OCI-LY1 (cell line): ENCODE results near the gene ADARB2.

Experiments used
- EZH2 ChIP-seq: fragments of 200-600 bp; sonication (generic), shearing (Covaris generic); IDR thresholded peaks from 2 replicates; pipeline ENCODE4 v1.8.0; 2017; ENCODE audit warnings: borderline replicate concordance, mixed run types, mild to moderate bottlenecking, antibody characterized with exemption, low read length, moderate library complexity, mixed read lengths
- TF ChIP-seq, protein P1 (sequence below): fragments of 200-600 bp; sonication (generic), shearing (Covaris generic); IDR thresholded peaks from 2 replicates; pipeline ENCODE4 v1.5.1; 2017; ENCODE audit warnings: mild to moderate bottlenecking, antibody characterized with exemption, low read length, moderate library complexity, mixed read lengths

DNA sequence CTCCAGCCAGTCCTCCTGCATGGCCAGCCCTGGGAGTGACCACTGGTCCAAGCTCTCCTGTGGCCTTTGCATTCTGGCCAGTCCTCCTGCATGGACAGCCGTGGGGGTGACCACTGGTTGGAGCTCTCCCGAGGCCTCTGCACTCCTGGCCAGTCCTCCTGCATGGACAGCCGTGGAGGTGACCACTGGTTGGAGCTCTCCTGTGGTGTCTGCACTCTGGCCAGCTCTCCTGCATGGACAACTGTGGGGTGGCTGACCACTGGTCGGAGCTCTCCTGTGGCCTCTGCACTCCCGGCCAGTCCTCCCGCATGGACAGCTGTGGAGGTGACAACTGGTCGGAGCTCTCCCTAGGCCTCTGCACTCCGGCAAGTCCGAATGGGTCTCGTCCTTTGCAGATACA is 28.7 kb upstream of the ADARB2 start:
- TF ChIP-seq, protein P1, sequence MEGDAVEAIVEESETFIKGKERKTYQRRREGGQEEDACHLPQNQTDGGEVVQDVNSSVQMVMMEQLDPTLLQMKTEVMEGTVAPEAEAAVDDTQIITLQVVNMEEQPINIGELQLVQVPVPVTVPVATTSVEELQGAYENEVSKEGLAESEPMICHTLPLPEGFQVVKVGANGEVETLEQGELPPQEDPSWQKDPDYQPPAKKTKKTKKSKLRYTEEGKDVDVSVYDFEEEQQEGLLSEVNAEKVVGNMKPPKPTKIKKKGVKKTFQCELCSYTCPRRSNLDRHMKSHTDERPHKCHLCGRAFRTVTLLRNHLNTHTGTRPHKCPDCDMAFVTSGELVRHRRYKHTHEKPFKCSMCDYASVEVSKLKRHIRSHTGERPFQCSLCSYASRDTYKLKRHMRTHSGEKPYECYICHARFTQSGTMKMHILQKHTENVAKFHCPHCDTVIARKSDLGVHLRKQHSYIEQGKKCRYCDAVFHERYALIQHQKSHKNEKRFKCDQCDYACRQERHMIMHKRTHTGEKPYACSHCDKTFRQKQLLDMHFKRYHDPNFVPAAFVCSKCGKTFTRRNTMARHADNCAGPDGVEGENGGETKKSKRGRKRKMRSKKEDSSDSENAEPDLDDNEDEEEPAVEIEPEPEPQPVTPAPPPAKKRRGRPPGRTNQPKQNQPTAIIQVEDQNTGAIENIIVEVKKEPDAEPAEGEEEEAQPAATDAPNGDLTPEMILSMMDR: no peak
- no peak for TF ChIP-seq EZH2
